Renal cortex interstitium (tissue), 11 donors: ENCODE measurements around the gene CAPN14. TPM values are rescaled to one million over a fixed set of nuclear protein-coding genes. Genes with fewer than 3 reads are reported as not detected.

Experiments used
- DNase-seq, 11 donors: peaks; one replicate each; pipeline ENCODE4 v3.0.0-alpha.2; 2013; ENCODE audit warnings: low read depth in 9 of 11, low spot score in 4 of 11; ENCODE audit errors: extremely low read depth in 1 of 11
- polyA plus RNA-seq, 3 donors: library from polyadenylated mRNA; unstranded; fragments of 120-200 nt; gene quantifications; one replicate each; pipeline ENCODE4 v1.2.1, GENCODE V29; 2013; ENCODE audit not compliant: insufficient read length in 3 of 3

The CAPN14 gene
- polyA plus RNA-seq, 3 donors: 0.06 to 0.13 (median 0.12) TPM

DNA sequence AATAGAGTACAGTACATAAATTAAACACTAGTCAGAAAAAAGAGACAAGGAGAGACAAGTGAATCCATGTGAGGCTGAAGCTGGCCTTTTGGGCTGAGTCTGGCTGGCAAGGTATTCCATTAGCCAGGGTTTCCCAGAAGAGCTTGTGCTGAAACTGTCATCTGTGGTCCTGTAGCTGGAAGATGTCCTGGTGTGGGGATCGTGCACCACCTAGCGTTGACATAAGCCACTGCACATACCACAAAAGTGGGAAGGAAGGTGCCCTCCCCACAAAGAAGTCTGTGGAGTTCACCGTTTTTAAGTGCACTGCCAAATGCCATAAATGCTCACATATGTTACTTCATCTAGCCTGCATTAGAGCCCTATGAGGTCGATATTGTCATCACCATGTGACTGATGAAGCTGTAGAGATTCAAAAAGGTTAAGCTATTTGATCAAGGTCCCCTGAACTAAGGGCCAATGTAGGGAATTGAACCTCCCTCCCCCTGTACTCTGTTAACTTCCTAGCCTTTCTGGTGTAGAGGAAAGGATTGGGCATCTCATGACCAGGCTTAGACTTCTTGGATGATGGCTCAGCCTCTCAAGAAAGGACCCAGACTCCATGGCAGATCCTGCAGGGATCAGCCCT is 47.1 kb downstream of the CAPN14 start:
- peak; percentile 25 to 48 (median 44) for DNase-seq

DNA sequence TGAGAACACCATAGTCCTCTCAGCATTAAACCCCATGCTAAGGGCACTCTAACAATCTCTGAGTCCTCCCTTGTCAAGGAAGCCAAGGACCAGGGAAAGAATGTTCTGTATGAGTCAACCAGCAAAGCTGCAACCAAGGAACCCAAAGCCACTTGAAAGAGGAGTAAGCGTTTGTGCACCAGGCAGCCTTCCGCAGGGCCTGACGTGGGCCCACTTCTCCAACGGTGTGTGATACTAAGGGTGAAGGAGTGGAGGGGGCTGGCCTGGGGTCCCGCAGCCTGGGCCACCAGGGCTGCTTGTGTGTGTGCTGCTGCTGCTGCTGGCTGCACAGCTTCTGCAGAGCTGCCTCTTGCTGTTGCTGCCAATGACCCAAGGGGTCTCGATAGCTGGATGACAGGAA is 49.0 kb downstream of the CAPN14 start:
- no peak for DNase-seq

DNA sequence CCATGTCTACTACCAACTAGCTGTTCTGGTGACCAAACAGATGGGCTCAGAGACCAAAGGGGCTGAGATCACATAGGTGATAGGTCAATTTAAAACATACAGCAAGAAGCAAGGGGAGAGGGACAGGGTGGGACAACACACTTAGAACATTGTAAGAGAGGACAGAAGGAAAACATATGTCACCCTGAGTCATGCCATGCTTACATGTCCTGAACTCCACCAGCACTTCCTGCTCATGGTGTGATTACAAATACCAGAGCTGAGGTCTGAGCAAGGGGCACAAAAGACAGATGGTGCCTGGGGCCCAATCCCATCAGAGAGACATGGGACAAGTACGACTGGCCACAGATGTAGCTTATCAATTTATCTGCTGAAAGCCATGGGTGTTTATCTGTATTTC is 50.4 kb downstream of the CAPN14 start:
- no peak for DNase-seq

DNA sequence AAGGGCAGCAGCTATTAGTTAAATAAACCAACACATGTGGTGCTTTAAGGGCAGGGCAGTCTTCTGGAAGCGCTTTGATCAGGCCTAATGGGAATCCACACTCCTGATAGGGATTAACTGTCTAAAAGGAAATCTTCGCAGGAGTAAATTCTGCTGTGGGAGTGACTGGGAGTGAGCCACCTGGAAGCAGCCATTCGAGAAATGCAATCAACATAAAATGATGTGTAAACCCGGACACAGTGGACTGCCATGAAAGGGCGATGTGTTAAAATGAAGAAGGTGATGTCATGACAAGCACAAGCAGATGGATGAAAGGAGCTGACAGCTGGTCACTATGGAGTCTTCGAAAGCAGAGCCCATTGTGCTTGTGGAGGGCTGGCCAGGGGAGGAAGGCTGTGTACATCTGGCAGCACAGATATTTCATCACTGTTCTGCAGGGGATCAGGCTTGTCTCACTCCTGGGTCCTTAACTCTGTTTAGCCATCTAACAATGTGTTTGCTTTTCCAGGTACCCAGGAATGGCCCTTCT is 54.2 kb downstream of the CAPN14 start:
- no peak for DNase-seq

DNA sequence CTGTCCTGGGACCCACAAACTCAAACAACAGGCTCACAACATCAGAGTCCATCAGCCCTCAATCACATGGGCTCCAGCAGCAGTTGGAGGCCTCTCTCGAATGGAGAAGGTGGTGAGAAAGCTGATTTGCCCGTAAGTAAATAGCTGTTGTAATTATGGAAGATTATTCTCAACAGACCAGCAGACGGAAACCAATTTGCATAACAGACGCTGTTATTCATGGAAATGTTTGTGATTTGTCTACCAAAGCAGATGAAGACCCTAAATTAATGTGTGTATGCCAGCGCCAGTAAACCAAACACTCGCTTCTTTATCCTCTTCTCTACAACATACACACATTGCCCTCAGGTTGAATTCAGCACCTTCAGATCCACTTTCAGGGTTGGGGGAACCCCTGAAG is 55.7 kb downstream of the CAPN14 start:
- DNase-seq: no peak

DNA sequence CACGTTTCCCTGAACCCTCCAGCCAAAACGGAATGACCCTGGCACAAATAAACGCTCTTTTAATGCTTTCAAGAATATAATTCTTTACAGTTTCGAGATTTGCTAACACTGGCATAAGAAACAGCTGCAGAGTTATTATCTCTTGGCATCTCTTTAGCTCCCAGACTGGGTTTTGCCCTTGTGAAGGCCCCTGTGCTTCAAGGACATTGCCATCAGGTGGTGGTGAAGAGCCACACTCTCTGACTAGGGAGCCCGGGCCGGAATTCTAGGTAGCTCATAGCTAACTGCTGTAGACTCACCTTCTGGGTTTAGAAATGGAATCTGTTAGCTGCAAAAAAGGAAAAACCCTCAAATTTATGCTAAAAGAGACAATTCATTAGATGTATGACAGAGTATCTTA is 65.8 kb downstream of the CAPN14 start:
- DNase-seq: no peak

DNA sequence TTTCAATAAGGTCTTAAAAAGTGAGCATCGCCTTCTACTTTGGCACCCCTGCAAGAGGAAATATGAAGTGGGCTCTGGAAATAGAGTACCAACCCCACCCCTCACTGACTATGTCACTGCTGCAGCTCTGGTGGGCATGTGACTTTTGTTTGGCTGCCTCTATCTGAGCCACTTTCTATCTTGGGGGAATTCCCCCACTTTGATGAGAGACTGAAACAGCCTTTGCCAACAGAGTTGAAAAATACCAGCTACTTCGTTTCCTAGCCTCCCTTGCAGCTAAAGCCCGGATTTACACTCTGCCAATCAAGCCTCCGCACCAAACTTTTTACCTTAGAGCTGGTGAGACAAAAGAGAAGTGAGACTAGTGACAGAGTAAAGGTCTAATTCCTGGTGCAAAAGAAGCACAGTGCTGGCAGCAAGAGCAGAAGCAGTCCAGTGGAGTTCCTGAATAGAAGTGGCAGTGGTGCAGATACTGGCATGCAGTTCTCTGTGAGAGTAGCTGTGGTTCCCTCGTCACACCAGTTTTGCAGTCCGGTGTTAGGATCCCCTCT is 67.1 kb downstream of the CAPN14 start:
- no peak for DNase-seq

DNA sequence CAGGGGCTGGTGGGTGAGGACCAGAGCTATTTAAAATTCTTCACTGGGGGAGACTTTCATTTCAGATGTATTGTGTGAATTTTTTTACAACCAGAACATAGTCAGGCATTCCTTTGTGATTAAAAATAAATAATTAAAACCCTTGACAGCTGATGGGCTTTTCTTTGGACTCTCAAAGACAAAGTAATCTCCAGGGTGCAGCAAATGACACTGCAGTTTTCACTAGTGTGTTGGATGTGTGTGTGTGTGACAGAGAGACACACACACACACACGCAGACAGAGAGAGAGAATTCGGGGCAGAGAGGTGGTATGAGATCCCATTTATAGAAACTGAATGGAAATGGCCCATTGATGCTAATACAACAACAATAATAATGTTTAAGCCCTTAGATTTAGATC is 68.8 kb downstream of the CAPN14 start:
- no peak for DNase-seq

DNA sequence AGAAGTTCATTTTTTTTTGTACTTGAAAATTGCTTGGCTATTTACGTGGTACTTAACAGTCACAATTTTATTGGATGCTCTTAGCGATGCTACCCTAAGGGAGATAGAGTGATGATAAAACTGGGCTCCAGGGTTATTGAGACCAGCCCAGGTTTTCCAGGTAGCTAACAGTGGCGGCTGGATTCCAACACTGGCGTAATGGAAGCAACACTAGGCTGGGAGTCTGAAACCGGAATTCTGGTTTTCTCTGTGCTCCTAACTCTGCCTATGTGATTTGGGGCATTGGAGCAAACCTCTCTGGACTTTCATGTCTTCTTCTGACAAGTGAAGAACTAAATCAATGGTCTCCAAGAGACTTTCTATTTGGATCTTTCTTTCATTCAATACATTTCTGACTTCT is 69.7 kb downstream of the CAPN14 start:
- DNase-seq: no peak

DNA sequence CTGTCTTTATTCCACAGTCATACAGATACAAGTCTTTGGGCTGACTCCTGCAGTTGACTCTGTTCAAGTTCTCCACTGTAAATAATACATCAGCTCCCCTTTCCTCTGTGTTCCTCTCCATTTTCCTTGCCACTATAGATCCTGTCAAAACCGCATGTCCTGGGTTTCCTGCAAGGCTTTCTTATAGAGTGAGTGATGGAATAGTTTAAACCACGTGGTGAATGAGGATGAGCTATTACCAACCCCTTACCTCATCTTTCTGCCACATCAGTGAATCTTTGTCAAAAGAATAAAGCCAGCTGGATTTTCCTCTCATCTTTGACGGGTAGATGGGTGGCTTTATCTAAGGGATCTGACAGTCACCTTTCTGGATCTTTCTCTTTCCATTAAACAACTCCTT is 75.2 kb downstream of the CAPN14 start:
- DNase-seq: no peak

DNA sequence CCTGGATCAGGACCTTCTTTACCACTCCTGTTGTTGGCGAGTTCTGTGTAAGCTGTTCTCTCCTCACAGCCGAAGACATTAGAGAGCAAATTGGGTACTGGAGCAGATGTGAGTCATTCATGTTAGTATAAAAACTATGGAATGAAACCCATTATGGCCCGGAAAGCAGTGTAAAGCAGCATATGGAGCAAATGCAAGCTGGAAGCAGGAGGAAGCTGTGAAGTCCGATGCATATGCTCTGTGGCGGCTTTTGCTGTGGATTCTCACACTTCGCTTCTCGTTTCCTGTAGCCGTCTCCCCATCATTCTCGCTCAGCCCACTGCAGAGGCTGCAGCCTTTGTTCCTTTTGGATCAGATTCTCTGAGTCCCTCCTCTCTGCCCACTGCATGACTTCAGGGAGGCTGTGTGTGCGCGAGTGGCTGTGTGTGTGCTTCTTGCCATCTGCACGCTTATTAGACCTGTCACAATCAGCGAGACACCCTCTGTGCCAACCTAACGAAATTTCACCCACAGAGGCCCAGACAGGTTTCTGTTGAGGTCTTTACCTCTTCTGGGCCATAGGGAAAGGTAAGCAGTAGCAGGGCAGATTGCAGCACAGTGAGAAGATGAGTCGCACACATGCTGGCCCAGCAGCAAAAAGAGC is 75.8 kb downstream of the CAPN14 start:
- DNase-seq: no peak

DNA sequence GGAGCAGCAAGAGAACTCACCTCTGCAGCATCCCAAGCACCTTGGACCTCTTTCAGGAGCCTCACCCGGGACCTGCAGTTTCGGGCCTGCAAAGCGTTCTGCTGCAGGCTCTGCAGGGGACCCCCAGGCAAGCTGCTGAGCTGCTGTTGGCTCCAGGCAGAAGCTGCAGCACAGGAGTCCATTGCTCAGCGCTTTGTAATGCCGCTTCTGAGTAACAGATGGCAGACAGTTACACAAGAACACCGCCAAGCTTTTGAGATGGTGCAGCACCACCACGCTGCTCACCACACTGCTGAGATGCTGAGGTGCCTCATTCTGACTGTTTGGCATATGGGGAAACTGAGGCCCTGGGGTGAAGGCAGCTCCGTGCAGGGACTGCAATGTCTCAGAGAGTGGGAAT is 77.2 kb downstream of the CAPN14 start:
- DNase-seq: no peak

DNA sequence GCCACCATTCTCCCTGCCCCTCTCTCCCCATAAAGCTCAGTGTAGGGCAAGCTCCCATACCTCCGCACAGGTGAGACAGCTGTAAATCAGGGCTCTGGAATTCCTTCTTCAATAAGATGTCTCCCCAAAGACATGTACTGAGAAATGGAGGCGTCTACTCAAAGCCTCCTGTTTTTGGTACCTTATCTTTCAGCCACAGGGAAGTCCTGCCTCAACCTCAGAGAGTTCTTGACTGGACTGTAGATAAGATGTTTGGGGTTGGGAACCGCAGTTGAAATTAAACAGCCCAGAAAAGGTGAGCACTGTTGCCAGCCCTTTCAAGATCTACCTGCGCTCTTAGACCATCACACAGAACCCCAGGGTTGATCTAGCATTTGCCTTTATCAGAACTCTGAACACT is 77.6 kb downstream of the CAPN14 start:
- DNase-seq: no peak

DNA sequence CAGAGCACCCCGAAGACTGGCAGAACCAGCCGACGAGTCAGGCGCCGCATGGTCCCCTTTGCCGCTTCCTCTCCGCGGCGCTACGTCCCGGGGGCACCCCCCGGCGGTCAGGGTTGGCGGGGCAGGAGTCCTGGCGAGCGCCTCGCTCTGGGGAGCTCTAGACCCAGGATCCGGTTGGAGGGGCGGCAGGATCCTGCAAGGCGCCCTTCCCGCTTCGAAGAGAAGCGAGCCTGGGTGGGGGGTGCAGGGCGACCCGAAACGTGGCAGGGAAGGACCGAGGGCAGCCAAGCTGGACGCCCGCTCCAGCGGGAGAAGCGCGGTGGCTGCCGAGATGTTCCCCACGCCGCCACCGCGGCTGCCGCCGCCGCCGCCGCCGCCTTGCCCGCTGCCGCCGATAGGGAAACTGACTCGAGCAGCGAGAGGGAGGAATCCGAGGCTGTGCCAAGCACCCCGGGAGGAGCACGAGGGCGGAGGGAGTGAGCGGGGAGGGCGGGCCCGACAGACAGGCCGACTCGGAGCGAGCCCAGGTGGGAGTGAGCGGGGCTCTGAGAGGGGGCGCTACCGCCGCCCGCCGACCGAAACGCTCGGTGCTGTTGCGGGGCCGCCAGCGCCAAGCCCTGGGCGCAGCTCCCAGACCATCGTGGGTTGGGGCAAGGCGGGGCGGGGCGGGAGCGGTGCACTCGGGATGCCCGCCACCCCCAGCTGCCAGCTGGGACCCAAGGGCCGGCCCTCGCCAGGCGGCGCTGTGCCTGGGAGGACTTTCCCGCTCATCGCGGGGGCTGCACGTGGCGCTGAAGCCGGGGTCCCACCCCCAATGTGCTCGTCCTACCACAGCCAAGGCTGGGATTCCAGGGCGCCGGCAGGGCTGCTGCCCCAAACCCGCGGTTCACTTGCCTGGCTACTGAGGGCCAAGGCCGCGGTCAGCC is 79.0 kb downstream of the CAPN14 start, which contains the start of gene GALNT14:
GALNT14 (minus strand) TSS at position 404 of the 926 bp plus-strand sequence; CDS start at position 50, 354 bp downstream.
- DNase-seq: peak in 9 of 11 donors; percentile 37 to 72 (median 47)

DNA sequence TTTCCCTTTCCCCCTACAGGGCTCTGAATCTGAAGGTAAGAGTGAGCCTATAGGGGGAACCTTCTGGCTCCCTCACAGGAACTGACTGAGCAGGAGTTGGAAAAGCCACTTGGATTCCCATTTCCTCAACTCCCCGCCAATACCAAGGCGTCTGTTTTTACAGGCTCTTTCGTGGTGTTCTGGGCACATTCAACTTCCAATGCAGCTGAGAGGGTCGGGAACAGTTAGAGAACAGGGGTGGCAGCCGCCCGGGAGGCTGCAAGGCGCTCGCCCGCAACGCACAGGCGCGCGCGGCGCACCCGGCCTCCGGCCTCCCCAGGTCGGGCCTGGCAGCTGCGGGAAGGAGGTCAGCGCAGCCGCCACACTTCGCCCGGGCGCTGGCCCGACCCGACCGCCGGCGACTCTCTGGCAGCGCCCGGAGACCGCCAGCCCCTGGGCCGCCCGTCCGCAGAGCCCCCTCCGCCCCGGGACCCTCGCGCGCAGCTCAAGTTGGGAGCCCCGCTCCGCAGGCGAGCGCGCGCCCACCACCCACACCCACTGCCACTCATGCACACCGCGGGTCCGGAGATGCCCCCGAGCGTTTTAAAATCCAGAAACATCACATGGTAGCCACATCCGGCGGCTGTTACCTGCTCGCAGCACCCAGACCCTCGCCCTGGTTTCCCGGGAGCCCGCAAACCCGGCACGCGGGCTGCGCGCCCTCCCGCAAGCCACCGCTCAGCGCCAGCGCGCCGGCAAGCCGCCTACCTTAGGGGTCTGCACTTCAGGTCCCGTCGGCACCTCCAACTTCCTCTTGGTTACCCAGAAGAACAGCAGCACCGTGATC is 79.9 kb downstream of the CAPN14 start:
- DNase-seq: peak in 4 of 11 donors; percentile 5 to 20 (median 8)

DNA sequence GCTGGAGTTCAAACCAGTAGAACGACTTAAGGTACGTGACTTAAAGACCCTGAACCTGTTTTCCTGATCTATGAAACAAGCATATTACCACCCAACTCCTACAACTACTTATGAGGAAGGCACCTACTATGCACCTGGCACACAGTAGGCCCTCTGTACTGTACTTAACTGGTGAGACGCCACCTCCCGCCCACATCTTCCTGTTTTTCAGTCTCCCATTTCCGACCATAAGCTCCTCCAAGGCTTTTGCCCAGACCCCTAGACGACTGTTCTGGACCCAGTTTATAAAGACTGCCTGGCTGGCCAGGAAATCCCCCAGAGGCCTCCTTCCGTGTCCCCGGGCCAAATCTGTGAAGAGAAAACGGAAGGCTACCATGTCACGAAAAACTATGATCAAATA is 80.6 kb downstream of the CAPN14 start:
- DNase-seq: no peak

DNA sequence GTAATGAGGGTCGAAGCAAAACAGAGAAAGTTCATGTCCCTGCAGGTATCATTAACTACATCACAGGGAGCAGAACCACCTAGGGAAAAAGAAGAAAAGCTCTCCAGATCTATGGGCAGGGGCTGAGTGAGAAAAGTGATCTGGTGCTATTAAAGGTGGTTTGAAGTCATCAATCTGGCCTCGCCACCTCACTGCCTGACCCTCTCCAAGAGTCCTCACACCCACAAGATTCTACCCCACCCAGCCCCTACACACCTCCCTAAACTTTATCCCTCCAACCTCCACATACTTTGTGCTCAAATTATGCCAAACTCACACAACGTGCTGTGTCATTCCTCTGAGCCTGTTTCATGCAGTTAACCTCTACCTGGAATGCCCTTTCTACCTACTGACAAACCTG is 81.3 kb downstream of the CAPN14 start:
- no peak for DNase-seq

DNA sequence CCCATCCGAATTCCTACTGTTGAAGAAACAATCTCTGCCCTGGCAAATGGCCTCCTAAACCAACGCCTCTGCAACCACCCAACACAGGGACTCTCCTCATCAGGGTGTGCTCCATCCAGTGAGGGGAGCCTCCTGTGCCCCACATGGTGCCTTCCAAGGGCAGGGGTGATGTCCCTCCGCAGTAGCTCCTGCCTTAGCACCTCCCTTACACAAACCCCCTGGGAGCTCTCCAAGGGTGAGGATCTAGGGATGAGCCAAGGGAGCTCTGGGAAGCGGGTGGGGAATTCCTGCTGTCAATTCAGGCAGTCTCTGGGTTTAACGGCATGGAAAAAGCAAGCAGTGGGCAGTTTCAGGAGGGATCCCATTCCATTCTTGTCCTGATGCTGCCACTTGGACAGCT is 82.8 kb downstream of the CAPN14 start:
- no peak for DNase-seq

DNA sequence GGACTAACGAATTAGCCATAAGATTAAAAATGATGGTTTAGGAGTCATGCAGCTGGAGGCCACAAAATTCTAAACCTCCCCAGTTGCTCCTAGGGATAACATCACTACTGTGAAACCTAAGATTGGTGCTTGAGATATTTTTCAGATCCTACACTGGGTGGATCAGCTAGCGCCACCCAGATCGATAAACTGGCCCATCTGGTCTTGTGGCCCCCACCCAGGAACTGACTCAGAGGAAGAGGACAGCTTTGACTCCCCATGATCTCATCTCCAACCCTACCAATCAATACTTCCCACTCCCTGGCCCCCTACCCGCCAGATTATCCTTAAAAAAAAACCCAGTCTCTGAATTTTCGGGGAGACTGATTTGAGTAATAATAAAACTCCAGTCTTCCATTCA is 84.5 kb downstream of the CAPN14 start:
- DNase-seq: no peak
